Activated CD4-positive, alpha-beta T cell treated with anti-CD3 and anti-CD28 coated beads, Interleukin-2, amount 50 U/mL, for 16 hours (primary cell): ENCODE measurements around the gene TMED4.

Source experiments
- DNase-seq: peaks from one replicate; pipeline ENCODE4 v3.0.0-alpha.2; 2020

TMED4 gene

GRCh38 chr7:44581879-44582603 is at the start of gene TMED4:
TSS of gene TMED4 (minus strand) at chr7:44582231. CDS start at chr7:44582206, 25 bp downstream.
- peak; percentile 100 for DNase-seq

- DNase-seq: peak; percentile 54
Measured at GRCh38 chr7:44631458-44632115, 49.6 kb upstream of the TMED4 start.

- DNase-seq: no peak
Measured at GRCh38 chr7:44630792-44631457, 48.9 kb upstream of the TMED4 start.

GRCh38 chr7:44629829-44630522 is 47.9 kb upstream of the TMED4 start:
- no peak for DNase-seq

- DNase-seq: no peak
Measured at GRCh38 chr7:44626620-44627019, 44.6 kb upstream of the TMED4 start.

- no peak for DNase-seq
Measured at GRCh38 chr7:44625526-44626471, 43.8 kb upstream of the TMED4 start.

- no peak for DNase-seq
Measured at GRCh38 chr7:44624318-44624717, 42.3 kb upstream of the TMED4 start.

GRCh38 chr7:44622342-44623151 is 40.5 kb upstream of the TMED4 start:
- DNase-seq: peak; percentile 79

GRCh38 chr7:44621750-44622103 is 39.7 kb upstream of the TMED4 start:
- no peak for DNase-seq

GRCh38 chr7:44621034-44621749 is 39.2 kb upstream of the TMED4 start:
- DNase-seq: no peak

GRCh38 chr7:44618753-44619152 is 36.7 kb upstream of the TMED4 start:
- peak; percentile 44 for DNase-seq

- no peak for DNase-seq
Measured at GRCh38 chr7:44618045-44618444, 36.0 kb upstream of the TMED4 start.

GRCh38 chr7:44617225-44617890 is 35.3 kb upstream of the TMED4 start:
- DNase-seq: peak; percentile 85

- DNase-seq: no peak
Measured at GRCh38 chr7:44616545-44616944, 34.5 kb upstream of the TMED4 start.

GRCh38 chr7:44615793-44616192 is 33.8 kb upstream of the TMED4 start:
- no peak for DNase-seq

GRCh38 chr7:44615149-44615611 is 33.1 kb upstream of the TMED4 start:
- DNase-seq: no peak

- DNase-seq: no peak
Measured at GRCh38 chr7:44609829-44610228, 27.8 kb upstream of the TMED4 start.

- peak; percentile 41 for DNase-seq
Measured at GRCh38 chr7:44608916-44609648, 27.1 kb upstream of the TMED4 start.
